ENCODE data around the gene PSME2. TPM values are rescaled to one million over a fixed set of nuclear protein-coding genes. Genes with fewer than 3 reads are reported as not detected.
"Not testable (repeated sequence)": the region's sequence is repeated elsewhere in the genome, so short reads cannot be mapped to it uniquely, and the experiment has no call there.

The PSME2 gene
- total RNA-seq, 1 donor from 2014 or later, result 108 TPM

DNA sequence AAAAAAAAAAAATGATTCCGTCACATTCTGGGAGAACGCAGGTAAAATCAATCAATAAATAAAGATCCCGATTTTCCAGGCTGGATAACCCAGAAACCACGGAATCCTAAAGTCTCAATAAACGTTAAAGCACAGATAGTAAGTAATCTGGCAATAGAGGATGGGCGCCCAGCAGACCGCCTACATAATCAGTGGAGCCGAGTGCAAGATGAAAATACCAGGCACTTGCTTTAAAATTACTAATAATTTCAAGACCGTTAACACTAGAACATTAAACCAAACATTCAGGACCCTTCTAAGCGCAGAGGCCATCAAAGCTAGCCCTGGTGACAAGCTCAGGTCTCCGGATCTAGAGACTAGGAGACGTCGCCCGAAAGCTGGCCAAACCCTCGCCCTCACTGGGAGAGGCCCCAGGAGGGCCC lies 33.0 kb downstream of the PSME2 start:
- no peak for DNase-seq

GRCh38 chr14:24110523-24110922 lies 35.9 kb downstream of the PSME2 start:
- no peak for DNase-seq

- no peak for DNase-seq
Measured at GRCh38 chr14:24110060-24110459, 36.4 kb downstream of the PSME2 start.

- no peak for DNase-seq
Measured at GRCh38 chr14:24108336-24108874, 38.0 kb downstream of the PSME2 start.

DNA sequence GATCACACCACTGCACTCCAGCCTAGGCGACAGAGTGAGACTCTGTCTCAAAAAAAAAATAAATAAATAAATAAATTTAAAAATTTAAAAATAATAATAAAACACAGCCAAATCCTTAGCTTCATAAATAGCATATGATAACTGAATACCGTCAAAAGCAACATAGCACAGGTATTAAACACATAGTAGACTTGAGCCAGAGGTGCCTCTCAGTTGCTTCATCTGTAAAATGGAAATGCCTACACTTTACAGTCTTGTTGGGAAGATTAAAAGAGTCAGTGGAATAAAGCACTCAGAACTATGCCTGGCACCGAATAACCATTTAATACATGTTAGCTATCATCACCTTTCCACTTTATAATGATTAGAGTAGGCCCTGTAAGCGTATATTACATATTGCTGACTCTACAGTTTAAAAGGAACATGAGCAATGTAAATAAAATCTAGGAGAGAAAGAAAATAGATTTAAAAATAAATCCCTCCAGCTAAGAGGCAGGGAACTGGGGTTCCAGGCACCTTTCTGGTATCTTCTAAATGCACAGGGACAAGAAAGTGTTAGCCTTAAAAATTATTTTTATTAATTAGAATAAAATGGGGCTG lies 39.6 kb downstream of the PSME2 start:
- DNase-seq, result no peak

- not testable (repeated sequence) for DNase-seq
Measured at GRCh38 chr14:24105609-24106239, 40.7 kb downstream of the PSME2 start.

GRCh38 chr14:24103451-24103850 lies 43.0 kb downstream of the PSME2 start:
- no peak for DNase-seq

DNA sequence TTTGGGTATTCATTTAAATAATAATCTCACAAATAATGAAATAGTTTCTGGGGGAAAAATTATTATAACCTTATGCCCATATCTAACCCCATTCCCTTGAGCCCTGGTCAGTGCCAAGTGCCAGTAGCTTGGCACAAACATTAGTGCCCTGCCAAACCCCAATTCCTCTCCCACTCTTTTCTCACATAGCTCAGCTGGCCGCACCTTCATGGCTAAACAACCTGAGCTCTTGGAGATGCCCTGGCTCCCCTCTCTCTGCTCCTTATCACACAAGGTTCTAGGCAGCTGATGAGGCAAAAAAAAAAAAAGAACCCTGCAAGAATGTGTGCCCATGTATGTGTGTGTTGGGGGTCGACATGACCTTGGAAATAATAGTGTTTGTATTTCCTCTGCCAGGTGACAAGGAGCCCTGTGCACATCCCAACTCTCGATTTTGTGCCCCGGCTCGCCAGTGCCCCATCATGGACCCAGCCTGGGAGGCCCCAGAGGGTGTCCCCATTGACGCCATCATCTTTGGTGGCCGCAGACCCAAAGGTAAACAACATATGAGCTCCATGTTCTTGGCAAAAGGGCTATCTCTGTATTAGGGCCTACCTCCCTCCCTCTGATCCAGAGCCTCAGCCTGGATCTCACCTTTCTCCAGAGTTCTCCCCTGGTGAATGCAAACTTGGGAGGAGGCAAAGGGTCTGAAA lies 43.9 kb downstream of the PSME2 start:
- no peak for DNase-seq

GRCh38 chr14:24100982-24101494 lies 45.4 kb downstream of the PSME2 start:
- no peak for DNase-seq

- DNase-seq, result no peak
Measured at GRCh38 chr14:24100197-24100981, 46.0 kb downstream of the PSME2 start.

GRCh38 chr14:24098927-24099813 lies 47.2 kb downstream of the PSME2 start:
- no peak for DNase-seq

DNA sequence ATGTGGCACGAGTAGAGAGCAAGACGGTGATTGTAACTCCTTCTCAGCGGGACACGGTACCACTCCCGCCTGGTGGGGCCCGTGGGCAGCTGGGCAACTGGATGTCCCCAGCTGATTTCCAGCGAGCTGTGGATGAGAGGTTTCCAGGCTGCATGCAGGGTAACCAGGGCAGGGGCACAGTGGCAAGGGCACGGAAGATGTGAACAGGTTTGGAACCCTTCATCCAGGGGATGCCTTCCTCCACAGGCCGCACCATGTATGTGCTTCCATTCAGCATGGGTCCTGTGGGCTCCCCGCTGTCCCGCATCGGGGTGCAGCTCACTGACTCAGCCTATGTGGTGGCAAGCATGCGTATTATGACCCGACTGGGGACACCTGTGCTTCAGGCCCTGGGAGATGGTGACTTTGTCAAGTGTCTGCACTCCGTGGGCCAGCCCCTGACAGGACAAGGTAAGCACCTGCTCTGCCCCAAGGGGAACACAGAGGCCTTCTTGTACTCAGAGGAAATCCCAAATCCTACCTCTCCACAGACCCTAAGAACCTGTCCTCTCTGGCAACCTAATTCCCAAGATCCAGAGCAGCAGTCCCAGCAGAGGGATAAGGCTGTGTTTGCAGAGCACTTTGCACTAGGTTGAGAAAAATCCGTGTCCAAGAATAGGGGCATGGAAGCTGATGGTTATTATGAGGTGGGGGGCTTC lies 48.0 kb downstream of the PSME2 start:
- no peak for DNase-seq

- DNase-seq, result no peak
Measured at GRCh38 chr14:24096545-24097181, 49.7 kb downstream of the PSME2 start.

DNA sequence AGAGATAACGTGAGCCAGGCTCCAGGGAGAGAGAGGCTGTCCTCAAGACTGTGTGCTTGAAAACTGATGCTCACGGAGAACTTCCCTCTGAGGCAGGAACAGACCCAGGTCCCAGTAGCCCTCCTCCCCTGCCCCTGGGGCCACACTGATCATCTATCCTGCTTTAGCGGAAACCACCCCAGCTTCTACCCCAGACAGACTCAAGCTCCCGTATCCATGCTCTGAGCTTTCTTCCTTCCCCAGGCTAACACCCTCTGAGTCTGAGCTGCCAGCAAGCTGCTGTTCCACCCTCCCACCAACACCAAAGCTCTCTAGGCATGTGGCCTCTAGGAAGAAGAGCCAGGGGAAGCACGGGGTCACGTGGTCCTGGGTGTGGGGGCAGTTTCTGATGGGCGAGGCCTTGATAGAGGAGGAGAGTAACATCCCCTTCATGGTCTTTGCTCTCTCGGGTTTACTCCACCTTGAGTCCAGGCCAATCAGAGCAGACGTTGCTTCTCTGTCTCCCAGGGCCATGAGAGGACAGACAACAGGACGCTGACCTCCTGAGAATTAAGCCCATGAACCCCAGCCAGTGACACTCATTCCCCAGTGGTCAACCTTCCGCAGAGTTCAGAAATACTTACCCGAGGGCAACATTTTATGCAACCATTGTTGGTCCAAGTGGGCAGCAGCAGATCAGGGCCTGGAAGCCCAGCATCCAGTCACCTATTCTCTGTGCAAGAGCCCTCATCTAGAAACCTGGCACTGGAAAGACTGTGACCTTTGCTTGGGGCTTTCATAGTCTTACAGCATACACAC lies 50.9 kb downstream of the PSME2 start:
- DNase-seq, result no peak

DNA sequence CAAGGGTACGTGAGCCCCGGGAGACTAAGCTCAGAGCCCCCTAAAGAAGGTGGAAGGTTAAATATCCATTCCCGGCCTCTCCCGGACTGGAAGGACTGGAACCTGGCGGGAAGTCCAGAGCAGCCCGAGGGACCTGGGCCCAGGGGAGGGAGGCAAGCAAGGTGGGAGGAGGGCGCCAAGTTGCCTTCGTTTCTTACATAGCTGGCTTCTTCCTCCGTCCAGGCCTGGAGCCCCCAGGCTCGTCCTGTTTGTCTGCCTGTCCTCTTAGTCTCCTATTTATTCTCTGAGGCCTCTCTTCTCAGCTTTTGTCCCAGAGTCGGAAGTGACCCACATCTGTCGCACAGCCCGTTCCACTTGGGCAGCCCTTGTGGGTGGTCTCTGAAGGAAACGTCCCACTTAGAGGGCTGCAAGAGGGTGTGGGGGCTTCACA lies 51.6 kb downstream of the PSME2 start:
- DNase-seq, result peak; percentile 18

- peak; percentile 64 for DNase-seq
Measured at GRCh38 chr14:24093901-24094840, 52.2 kb downstream of the PSME2 start, which contains the start of gene PCK2. PCK2 (plus strand) TSS chr14:24094311; CDS start chr14:24094406, 95 bp downstream.
